Osteoblast (primary cell): ENCODE measurements around the gene MECP2. TPM values are rescaled to one million over a fixed set of nuclear protein-coding genes. Genes with fewer than 3 reads are reported as not detected.

Experiments used
- DNase-seq: peaks from one replicate; pipeline ENCODE4 v3.0.0; 2011; ENCODE audit warnings: low spot score, mixed read lengths; ENCODE audit not compliant: insufficient read length; ENCODE audit errors: missing footprints
- H2AFZ ChIP-seq: 2 replicates; pipeline ENCODE4 v1.6.0; 2011; ENCODE audit warnings: mild to moderate bottlenecking, low read length
- H3K27ac ChIP-seq: 2 replicates; pipeline ENCODE4 v1.5.1; 2011; ENCODE audit warnings: mild to moderate bottlenecking, low read depth, low read length, moderate library complexity
- H3K27me3 ChIP-seq: 2 replicates; pipeline ENCODE4 v1.6.0; 2012; ENCODE audit warnings: mild to moderate bottlenecking, control low read depth, inconsistent platforms, low read length, moderate library complexity; ENCODE audit not compliant: insufficient read depth
- H3K36me3 ChIP-seq: 2 replicates; pipeline ENCODE4 v1.5.1; 2011; ENCODE audit warnings: mild to moderate bottlenecking, low read length, control low read depth, moderate library complexity; ENCODE audit not compliant: insufficient read depth
- H3K4me1 ChIP-seq: 2 replicates; pipeline ENCODE4 v1.5.1; 2011; ENCODE audit warnings: mild to moderate bottlenecking, low read length, control low read depth, moderate library complexity; ENCODE audit not compliant: insufficient read depth
- H3K4me2 ChIP-seq: 2 replicates; pipeline ENCODE4 v1.6.0; 2011; ENCODE audit warnings: mild to moderate bottlenecking, low read length; ENCODE audit not compliant: insufficient read depth
- H3K4me3 ChIP-seq: fragments of 200-600 bp; sonication (generic); 3 replicates; pipeline ENCODE4 v1.5.1; 2012; ENCODE audit warnings: mild to moderate bottlenecking, low read length, inconsistent platforms; ENCODE audit not compliant: insufficient read depth
- H3K79me2 ChIP-seq: 2 replicates; pipeline ENCODE4 v1.6.0; 2012; ENCODE audit warnings: mild to moderate bottlenecking, low read length, control low read depth, inconsistent platforms; ENCODE audit not compliant: insufficient read depth
- H3K9me3 ChIP-seq: 2 replicates; pipeline ENCODE4 v1.5.1; 2011; ENCODE audit warnings: low read depth, low read length, control low read depth
- H4K20me1 ChIP-seq: 2 replicates; pipeline ENCODE4 v1.6.0; 2012; ENCODE audit warnings: mild to moderate bottlenecking, low read length, control low read depth; ENCODE audit not compliant: insufficient read depth
- total RNA-seq: library from RNA; depleted of rRNA; stranded (reverse); fragments of >200 nt; gene quantifications from 2 replicates; pipeline ENCODE4 v1.2.3, GENCODE V29; 2012
- TF ChIP-seq, protein P1 (sequence below): IDR thresholded peaks from 2 replicates; pipeline ENCODE4 v1.5.1; 2011; ENCODE audit warnings: mild to moderate bottlenecking, low read depth, low read length, moderate library complexity; ENCODE audit errors: extremely low read depth

The MECP2 gene
- total RNA-seq, 1 donor = 31.1 TPM

DNA sequence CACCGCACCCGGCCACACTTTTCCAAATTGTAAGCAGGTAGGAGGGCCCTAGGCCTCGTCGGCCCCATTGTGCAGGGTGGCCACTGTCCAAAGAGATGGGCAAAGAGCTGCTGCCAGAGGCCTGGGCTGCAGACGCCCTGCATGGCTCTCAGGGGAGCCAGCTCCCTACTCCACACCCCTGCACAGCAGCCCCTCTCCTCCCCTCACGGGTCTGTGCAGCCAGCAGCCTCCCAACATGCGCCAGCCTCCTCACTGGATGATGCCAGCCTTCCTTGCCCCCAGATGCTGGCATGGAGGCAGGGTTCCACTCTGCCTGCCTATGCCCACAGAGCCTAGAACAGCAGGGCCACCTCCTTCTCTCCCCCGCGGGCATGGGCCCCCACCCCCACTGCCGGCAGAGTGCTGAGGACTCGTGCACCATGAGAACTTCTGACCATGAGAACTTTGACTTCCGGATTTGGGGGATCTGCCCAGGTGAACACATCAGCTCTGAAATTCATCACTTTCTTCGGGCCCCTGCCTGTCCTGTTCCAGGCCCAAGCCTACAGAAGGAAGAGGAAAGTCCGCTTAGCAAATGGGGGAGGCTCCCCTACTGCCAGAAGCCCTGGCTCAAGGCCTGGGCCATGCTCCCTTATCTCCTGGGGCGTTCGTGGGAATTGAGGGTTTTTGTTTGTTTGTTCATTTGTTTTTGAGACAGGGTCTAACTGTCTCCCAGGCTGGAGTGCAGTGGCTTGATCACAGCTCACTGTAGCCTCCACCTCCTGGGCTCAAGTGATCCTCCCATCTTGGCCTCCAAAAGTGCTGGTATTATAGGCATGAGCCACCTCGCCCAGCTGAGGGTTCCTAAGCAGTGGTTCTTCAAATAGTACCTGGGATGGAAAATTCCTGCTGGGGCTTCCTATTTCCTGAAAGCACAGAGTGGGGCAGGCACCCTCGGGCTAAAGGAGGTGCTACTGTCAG, 85.9 kb downstream of the MECP2 start:
- Histone ChIP-seq H3K9me3 (no peaks in the 10 kb centered on the region), H3K4me3 (no peak overlapping the region), H3K27me3 (no peaks in the 10 kb centered on the region), H3K36me3 (peaks cover 49% of the 10 kb centered on the region), H3K4me1 (no peaks in the 10 kb centered on the region), H4K20me1 (peaks cover 5% of the 10 kb centered on the region), H3K27ac (no peak overlapping the region), H2AFZ (no peak overlapping the region), H3K79me2 (peaks cover 13% of the 10 kb centered on the region), H3K4me2 (no peak overlapping the region)
- TF ChIP-seq, protein P1, sequence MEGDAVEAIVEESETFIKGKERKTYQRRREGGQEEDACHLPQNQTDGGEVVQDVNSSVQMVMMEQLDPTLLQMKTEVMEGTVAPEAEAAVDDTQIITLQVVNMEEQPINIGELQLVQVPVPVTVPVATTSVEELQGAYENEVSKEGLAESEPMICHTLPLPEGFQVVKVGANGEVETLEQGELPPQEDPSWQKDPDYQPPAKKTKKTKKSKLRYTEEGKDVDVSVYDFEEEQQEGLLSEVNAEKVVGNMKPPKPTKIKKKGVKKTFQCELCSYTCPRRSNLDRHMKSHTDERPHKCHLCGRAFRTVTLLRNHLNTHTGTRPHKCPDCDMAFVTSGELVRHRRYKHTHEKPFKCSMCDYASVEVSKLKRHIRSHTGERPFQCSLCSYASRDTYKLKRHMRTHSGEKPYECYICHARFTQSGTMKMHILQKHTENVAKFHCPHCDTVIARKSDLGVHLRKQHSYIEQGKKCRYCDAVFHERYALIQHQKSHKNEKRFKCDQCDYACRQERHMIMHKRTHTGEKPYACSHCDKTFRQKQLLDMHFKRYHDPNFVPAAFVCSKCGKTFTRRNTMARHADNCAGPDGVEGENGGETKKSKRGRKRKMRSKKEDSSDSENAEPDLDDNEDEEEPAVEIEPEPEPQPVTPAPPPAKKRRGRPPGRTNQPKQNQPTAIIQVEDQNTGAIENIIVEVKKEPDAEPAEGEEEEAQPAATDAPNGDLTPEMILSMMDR = no peak
- peak; percentile 73 for DNase-seq

DNA sequence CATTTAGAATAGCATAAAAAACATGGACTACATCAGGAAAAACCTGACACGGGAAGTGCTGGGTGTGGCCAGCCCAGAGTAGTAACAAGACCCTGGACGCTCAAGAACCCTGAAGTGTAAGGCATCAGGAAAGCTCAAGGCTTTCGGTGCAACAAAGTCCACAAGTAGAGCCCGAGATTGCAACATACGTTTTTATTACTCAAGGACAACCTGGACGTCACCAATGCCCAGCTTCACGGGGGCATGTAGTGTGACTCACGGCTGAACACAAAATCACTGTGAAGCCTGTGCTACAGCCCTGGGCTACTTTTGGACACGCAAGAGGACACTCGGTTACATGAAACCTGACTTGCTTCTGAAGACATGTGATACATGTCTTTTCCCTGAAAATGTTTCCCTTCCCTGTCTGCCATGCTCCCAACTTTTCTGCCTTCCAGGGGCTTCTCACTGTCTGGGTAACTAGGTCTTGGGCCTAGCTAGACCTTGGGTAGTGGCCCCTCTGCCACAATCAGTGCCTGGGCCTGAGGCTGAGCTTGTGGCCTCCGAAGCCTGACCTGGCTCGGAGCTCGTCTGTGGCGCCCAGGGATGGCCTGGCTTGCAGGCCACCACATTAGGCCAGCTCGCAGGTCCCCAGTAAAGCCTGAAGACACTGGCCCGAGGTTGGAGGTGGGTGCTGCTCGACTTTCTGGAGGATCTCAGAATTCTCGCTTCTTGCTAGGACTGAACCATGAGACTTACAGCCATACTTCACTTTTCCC, 87.0 kb downstream of the MECP2 start:
- peak; percentile 72 for DNase-seq
- H3K4me2 ChIP-seq = no peak overlapping the region
- H4K20me1 ChIP-seq = peaks cover 5% of the 10 kb centered on the region
- H3K27ac ChIP-seq = no peak overlapping the region
- no peaks in the 10 kb centered on the region for H3K9me3 ChIP-seq
- H2AFZ ChIP-seq = no peak overlapping the region
- no peaks in the 10 kb centered on the region for H3K4me1 ChIP-seq
- peaks cover 40% of the 10 kb centered on the region for H3K36me3 ChIP-seq
- H3K4me3 ChIP-seq = no peak overlapping the region
- TF ChIP-seq, protein P1 = no peak
- H3K79me2 ChIP-seq = peaks cover 2% of the 10 kb centered on the region
- no peaks in the 10 kb centered on the region for H3K27me3 ChIP-seq

DNA sequence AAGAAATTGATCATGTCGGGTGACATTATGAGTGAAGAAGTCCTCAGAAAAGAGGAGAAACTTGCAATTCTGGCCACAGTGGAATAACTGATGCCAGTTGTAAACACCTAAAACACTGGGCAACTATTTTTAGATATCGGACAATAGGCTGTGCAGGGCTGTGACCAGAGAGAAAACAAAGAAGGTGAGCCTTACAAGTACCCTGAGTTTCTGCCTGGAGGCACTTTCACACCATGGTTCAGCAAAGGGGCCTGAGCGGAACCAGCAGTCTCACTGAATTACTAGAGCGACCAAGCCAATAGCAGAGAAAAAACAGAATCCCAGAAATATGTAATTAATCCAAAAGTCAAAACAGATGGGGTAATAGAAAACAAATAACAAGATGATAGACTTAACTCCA, 89.0 kb downstream of the MECP2 start:
- Histone ChIP-seq H3K9me3 (no peaks in the 10 kb centered on the region), H3K27ac (no peak overlapping the region), H3K4me2 (no peak overlapping the region), H2AFZ (no peak overlapping the region), H3K36me3 (peaks cover 33% of the 10 kb centered on the region), H3K79me2 (peaks cover 2% of the 10 kb centered on the region), H3K27me3 (peaks cover 9% of the 10 kb centered on the region), H4K20me1 (peaks cover under 1% of the 10 kb centered on the region), H3K4me1 (no peaks in the 10 kb centered on the region), H3K4me3 (no peak overlapping the region)
- peak; percentile 35 for DNase-seq
- TF ChIP-seq, protein P1 = no peak

DNA sequence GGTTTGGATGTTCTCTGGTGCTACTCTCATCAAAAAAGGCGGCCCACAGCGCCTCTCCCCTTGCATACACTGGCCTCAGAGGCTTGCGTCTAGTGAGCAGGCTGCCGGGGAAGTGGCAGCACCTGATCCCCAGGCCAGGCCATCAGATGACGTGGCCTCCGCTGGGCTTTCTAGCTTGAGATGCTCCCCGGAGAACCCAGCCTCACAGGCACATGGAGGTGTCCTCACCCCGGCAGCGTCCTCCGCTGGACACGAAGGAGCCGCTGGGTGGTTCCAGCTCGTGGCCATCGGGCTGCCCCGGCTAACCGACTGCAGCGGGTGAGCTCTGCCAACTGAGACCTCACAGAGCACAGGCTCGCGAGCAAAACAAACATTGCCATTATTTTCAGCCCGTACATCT, 90.6 kb downstream of the MECP2 start:
- H3K4me2 ChIP-seq = no peak overlapping the region
- no peaks in the 10 kb centered on the region for H4K20me1 ChIP-seq
- peaks cover 20% of the 10 kb centered on the region for H3K36me3 ChIP-seq
- TF ChIP-seq, protein P1 = no peak
- H3K4me1 ChIP-seq = peaks cover 7% of the 10 kb centered on the region
- no peaks in the 10 kb centered on the region for H3K79me2 ChIP-seq
- no peak overlapping the region for H3K27ac ChIP-seq
- no peaks in the 10 kb centered on the region for H3K9me3 ChIP-seq
- H3K27me3 ChIP-seq = peaks cover 10% of the 10 kb centered on the region
- H3K4me3 ChIP-seq = no peak overlapping the region
- DNase-seq = peak; percentile 13
- H2AFZ ChIP-seq = no peak overlapping the region
